LoVo (cell line): ENCODE results near the gene U2AF1L4.

Experiments used
- DNase-seq: peaks from one replicate; pipeline ENCODE4 v3.0.0-alpha.2; 2016; ENCODE audit warnings: low spot score

U2AF1L4 gene

GRCh38 chr19:35712567-35713505 is 32.4 kb downstream of the U2AF1L4 start:
- no peak for DNase-seq

GRCh38 chr19:35710784-35711723 is 34.2 kb downstream of the U2AF1L4 start:
- no peak for DNase-seq

GRCh38 chr19:35708391-35708790 is 36.8 kb downstream of the U2AF1L4 start:
- DNase-seq = no peak

- no peak for DNase-seq
Measured at GRCh38 chr19:35704218-35704617, 41.0 kb downstream of the U2AF1L4 start, which contains the start of gene ZBTB32. ZBTB32 (plus strand) TSS chr19:35704558; CDS start chr19:35714627, 10,069 bp downstream.

GRCh38 chr19:35703343-35703742 is 41.9 kb downstream of the U2AF1L4 start:
- DNase-seq = no peak

GRCh38 chr19:35702223-35703012 is 42.8 kb downstream of the U2AF1L4 start:
- DNase-seq = peak; percentile 98

GRCh38 chr19:35696835-35697234 is 48.4 kb downstream of the U2AF1L4 start:
- DNase-seq = no peak

GRCh38 chr19:35695895-35696422 is 49.3 kb downstream of the U2AF1L4 start:
- no peak for DNase-seq

- peak; percentile 85 for DNase-seq
Measured at GRCh38 chr19:35693835-35694599, 51.2 kb downstream of the U2AF1L4 start.

- no peak for DNase-seq
Measured at GRCh38 chr19:35693422-35693821, 51.8 kb downstream of the U2AF1L4 start.
